ENCODE measurements around the gene CYB5D1. TPM values are rescaled to one million over a fixed set of nuclear protein-coding genes. Genes with fewer than 3 reads are reported as not detected.

Gene CYB5D1
- total and polyA plus RNA-seq, 2 donors (not counting 1 experiment from before 2014, with no cell fraction given) = 6.8 to 6.9 TPM

DNA sequence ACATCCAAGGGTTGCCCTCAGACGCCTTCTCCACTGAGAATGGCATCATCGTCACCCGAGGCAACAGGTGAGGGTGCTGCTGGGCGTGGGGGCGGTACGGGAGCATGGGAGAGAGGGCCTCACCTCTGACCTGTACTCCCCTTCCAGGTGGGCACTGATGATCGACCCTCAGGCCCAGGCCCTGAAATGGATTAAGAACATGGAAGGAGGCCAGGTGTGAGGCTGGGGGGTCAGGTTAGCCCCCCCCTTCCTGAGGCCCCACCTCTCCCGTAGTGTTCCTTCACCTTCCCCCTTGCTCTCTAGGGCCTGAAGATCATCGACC lies 40.2 kb upstream of the CYB5D1 start:
- no peaks in the 10 kb centered on the region for H3K9me3 ChIP-seq (ENCODE audit: control insufficient read depth, insufficient read depth, low read depth, low read length)
- no peaks in the 10 kb centered on the region for H3K4me1 ChIP-seq (ENCODE audit: control insufficient read depth, extremely low read depth, insufficient read depth, low read length)
- no peak for DNase-seq (ENCODE audit: low read depth in 2 of 2)
- H3K36me3 ChIP-seq (ENCODE audit: control insufficient read depth, insufficient read depth, low read length) = no peaks in the 10 kb centered on the region
- no peak overlapping the region for H3K9ac ChIP-seq (ENCODE audit: insufficient read depth, low read length)
- no peak for TF ChIP-seq EZH2 (IDR thresholded peaks at IDR 0.05; ENCODE audit: low read length, missing control alignments)
- TF ChIP-seq, protein P1, sequence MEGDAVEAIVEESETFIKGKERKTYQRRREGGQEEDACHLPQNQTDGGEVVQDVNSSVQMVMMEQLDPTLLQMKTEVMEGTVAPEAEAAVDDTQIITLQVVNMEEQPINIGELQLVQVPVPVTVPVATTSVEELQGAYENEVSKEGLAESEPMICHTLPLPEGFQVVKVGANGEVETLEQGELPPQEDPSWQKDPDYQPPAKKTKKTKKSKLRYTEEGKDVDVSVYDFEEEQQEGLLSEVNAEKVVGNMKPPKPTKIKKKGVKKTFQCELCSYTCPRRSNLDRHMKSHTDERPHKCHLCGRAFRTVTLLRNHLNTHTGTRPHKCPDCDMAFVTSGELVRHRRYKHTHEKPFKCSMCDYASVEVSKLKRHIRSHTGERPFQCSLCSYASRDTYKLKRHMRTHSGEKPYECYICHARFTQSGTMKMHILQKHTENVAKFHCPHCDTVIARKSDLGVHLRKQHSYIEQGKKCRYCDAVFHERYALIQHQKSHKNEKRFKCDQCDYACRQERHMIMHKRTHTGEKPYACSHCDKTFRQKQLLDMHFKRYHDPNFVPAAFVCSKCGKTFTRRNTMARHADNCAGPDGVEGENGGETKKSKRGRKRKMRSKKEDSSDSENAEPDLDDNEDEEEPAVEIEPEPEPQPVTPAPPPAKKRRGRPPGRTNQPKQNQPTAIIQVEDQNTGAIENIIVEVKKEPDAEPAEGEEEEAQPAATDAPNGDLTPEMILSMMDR (conservative IDR thresholded peaks at IDR 0.05 in 1 of 2, IDR thresholded peaks at IDR 0.05 in 1 of 2; ENCODE audit: low read depth in 1 of 2, low read length in 2 of 2) = no peak
- no peaks in the 10 kb centered on the region for H3K79me2 ChIP-seq (ENCODE audit: control insufficient read depth, insufficient read depth, low read length)
- no peak overlapping the region for H3K4me2 ChIP-seq (ENCODE audit: extremely low read depth, insufficient read depth, low read length)
- H4K20me1 ChIP-seq (ENCODE audit: control insufficient read depth, extremely low read depth, insufficient read depth, low read length) = no peaks in the 10 kb centered on the region
- no peak overlapping the region for H3K4me3 ChIP-seq (replicated peaks in 1 of 4; ENCODE audit: control extremely low read depth in 1 of 4, insufficient read depth in 1 of 4, low read depth in 3 of 4, low read length in 4 of 4)
- no peak overlapping the region for H2AFZ ChIP-seq (ENCODE audit: low read length)
- no peak overlapping the region for H3K27ac ChIP-seq (ENCODE audit: insufficient read depth, low read length)
- peaks cover 15% of the 10 kb centered on the region for H3K27me3 ChIP-seq (ENCODE audit: control insufficient read depth, insufficient read depth, low read length)

DNA sequence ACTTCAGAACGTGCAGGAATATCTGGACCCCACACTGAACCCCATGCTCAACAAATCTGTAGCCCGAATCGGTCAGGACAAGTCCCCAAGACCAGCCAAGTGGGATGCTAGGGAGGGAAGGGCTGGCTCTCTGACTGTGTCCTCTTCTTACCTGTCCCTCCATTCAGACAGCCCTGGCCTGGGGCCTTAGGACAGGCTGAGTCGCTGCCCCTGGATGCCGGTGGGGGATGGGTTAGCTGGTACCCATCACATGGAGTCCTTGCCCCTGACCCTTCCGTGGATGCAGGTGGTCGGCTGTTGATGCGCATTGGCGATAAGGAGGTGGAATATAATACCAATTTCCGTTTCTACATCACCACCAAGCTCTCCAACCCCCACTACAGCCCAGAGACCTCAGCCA lies 39.8 kb upstream of the CYB5D1 start:
- no peaks in the 10 kb centered on the region for H3K9me3 ChIP-seq (ENCODE audit: control insufficient read depth, insufficient read depth, low read depth, low read length)
- no peak overlapping the region for H3K4me2 ChIP-seq (ENCODE audit: extremely low read depth, insufficient read depth, low read length)
- no peak for DNase-seq (ENCODE audit: low read depth in 2 of 2)
- no peak overlapping the region for H3K4me3 ChIP-seq (replicated peaks in 1 of 4; ENCODE audit: control extremely low read depth in 1 of 4, insufficient read depth in 1 of 4, low read depth in 3 of 4, low read length in 4 of 4)
- H3K27ac ChIP-seq (ENCODE audit: insufficient read depth, low read length) = no peak overlapping the region
- no peak overlapping the region for H3K9ac ChIP-seq (ENCODE audit: insufficient read depth, low read length)
- H3K4me1 ChIP-seq (ENCODE audit: control insufficient read depth, extremely low read depth, insufficient read depth, low read length) = no peaks in the 10 kb centered on the region
- H2AFZ ChIP-seq (ENCODE audit: low read length) = no peak overlapping the region
- H3K79me2 ChIP-seq (ENCODE audit: control insufficient read depth, insufficient read depth, low read length) = no peaks in the 10 kb centered on the region
- TF ChIP-seq EZH2 (IDR thresholded peaks at IDR 0.05; ENCODE audit: low read length, missing control alignments) = no peak
- TF ChIP-seq, protein P1 (conservative IDR thresholded peaks at IDR 0.05 in 1 of 2, IDR thresholded peaks at IDR 0.05 in 1 of 2; ENCODE audit: low read depth in 1 of 2, low read length in 2 of 2) = no peak
- no peaks in the 10 kb centered on the region for H4K20me1 ChIP-seq (ENCODE audit: control insufficient read depth, extremely low read depth, insufficient read depth, low read length)
- H3K36me3 ChIP-seq (ENCODE audit: control insufficient read depth, insufficient read depth, low read length) = no peaks in the 10 kb centered on the region
- peaks cover 15% of the 10 kb centered on the region for H3K27me3 ChIP-seq (ENCODE audit: control insufficient read depth, insufficient read depth, low read length)

DNA sequence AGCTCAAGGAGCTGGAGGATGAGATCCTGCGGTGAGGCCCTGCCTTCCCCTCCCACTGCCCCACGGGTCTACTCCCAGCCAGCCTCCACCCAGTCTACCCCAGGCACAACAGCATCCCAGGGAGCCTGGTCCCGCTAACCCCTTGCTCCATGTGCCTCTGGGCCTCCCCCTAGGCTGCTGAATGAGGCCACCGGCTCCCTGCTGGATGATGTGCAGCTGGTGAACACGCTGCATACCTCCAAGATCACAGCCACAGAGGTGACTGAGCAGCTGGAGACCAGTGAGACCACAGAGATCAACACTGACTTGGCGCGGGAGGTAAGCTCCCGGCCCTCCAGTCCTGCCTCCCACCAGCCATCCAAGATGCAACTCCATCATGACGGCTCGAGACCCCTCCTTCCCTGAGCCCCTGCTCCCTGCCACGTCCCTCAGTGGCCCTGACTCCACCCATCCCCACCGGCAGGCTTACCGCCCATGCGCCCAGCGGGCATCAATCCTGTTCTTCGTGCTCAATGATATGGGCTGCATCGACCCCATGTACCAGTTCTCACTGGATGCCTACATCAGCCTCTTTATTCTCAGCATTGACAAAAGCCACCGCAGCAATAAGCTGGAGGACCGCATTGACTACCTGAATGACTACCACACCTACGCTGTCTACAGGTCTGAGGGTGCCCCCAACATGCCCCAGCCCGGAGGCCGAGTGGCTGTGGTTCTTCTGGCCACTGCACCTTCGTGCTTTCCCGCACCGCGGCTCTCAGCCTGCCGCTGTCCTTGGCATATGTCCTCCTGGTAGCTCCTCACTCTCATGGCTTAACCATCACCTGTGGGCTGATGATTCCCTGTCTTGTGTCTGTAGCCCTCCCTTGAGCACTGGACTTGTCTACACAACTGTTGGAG lies 38.8 kb upstream of the CYB5D1 start:
- H3K9ac ChIP-seq (ENCODE audit: insufficient read depth, low read length) = no peak overlapping the region
- no peak overlapping the region for H3K27ac ChIP-seq (ENCODE audit: insufficient read depth, low read length)
- no peaks in the 10 kb centered on the region for H3K36me3 ChIP-seq (ENCODE audit: control insufficient read depth, insufficient read depth, low read length)
- H3K9me3 ChIP-seq (ENCODE audit: control insufficient read depth, insufficient read depth, low read depth, low read length) = no peaks in the 10 kb centered on the region
- H3K27me3 ChIP-seq (ENCODE audit: control insufficient read depth, insufficient read depth, low read length) = peaks cover 15% of the 10 kb centered on the region
- no peak for TF ChIP-seq EZH2 (IDR thresholded peaks at IDR 0.05; ENCODE audit: low read length, missing control alignments)
- TF ChIP-seq, protein P1 (conservative IDR thresholded peaks at IDR 0.05 in 1 of 2, IDR thresholded peaks at IDR 0.05 in 1 of 2; ENCODE audit: low read depth in 1 of 2, low read length in 2 of 2) = no peak
- H4K20me1 ChIP-seq (ENCODE audit: control insufficient read depth, extremely low read depth, insufficient read depth, low read length) = no peaks in the 10 kb centered on the region
- no peaks in the 10 kb centered on the region for H3K79me2 ChIP-seq (ENCODE audit: control insufficient read depth, insufficient read depth, low read length)
- H3K4me2 ChIP-seq (ENCODE audit: extremely low read depth, insufficient read depth, low read length) = no peak overlapping the region
- H3K4me3 ChIP-seq (replicated peaks in 1 of 4; ENCODE audit: control extremely low read depth in 1 of 4, insufficient read depth in 1 of 4, low read depth in 3 of 4, low read length in 4 of 4) = no peak overlapping the region
- no peaks in the 10 kb centered on the region for H3K4me1 ChIP-seq (ENCODE audit: control insufficient read depth, extremely low read depth, insufficient read depth, low read length)
- no peak for DNase-seq (ENCODE audit: low read depth in 2 of 2)
- H2AFZ ChIP-seq (ENCODE audit: low read length) = no peak overlapping the region

Data from fibroblast of lung (primary cell).